A673 (cell line): ENCODE results near the gene PPP1R3F. TPM values are rescaled to one million over a fixed set of nuclear protein-coding genes. Genes with fewer than 3 reads are reported as not detected.
"Not testable (repeated sequence)": the region's sequence is repeated elsewhere in the genome, so short reads cannot be mapped to it uniquely, and the experiment has no call there.

Experiments
- BruUV-seq: library from RNA; stranded (reverse); fragments of 400-500 nt; replicated peaks from 2 replicates; lab custom pipeline; 2021; lab: Mats Ljungman, UMichigan
- CTCF ChIA-PET: fragments of 300-600 bp; sonication (Branson Sonifier 250); formaldehyde crosslinking; loops from one replicate; lab custom pipeline; 2022; ENCODE audit warnings: antibody characterized with exemption; lab: Charles Lee
- POLR2A ChIA-PET: fragments of 300-600 bp; sonication (Branson Sonifier 250); formaldehyde crosslinking; loops from one replicate; lab custom pipeline; 2022; ENCODE audit warnings: antibody characterized with exemption; ENCODE audit not compliant: low non-redundant PET; lab: Charles Lee
- DNase-seq: peaks from one replicate; pipeline ENCODE4 v3.0.0-alpha.2; 2015; ENCODE audit warnings: low spot score
- H3K27ac ChIP-seq: fragments of 200-600 bp; sonication (generic); 2 replicates; pipeline ENCODE4 v1.5.1; 2016; ENCODE audit warnings: mixed run types, low read depth, mild to moderate bottlenecking, mixed read lengths, antibody characterized with exemption, low read length; ENCODE audit not compliant: poor library complexity, severe bottlenecking
- H3K27me3 ChIP-seq: fragments of 200-600 bp; sonication (generic); replicated peaks from 2 replicates; pipeline ENCODE4 v1.6.1; 2017; ENCODE audit warnings: mixed run types, low read depth, mild to moderate bottlenecking, mixed read lengths, antibody characterized with exemption, low read length; ENCODE audit not compliant: insufficient read depth, poor library complexity
- H3K36me3 ChIP-seq: fragments of 200-600 bp; sonication (generic); 2 replicates; pipeline ENCODE4 v1.6.1; 2016; ENCODE audit warnings: mixed run types, mild to moderate bottlenecking, mixed read lengths, antibody characterized with exemption, low read length; ENCODE audit not compliant: insufficient read depth, poor library complexity, severe bottlenecking
- H3K4me1 ChIP-seq: fragments of 200-600 bp; sonication (generic); 2 replicates; pipeline ENCODE4 v1.6.1; 2017; ENCODE audit warnings: mixed run types, mild to moderate bottlenecking, mixed read lengths, antibody characterized with exemption, low read length; ENCODE audit not compliant: insufficient read depth, poor library complexity, severe bottlenecking
- H3K4me3 ChIP-seq: fragments of 200-600 bp; sonication (generic); 2 replicates; pipeline ENCODE4 v1.5.1; 2016; ENCODE audit warnings: low read depth, mixed run types, mild to moderate bottlenecking, mixed read lengths, low read length; ENCODE audit not compliant: poor library complexity, severe bottlenecking
- H3K9me3 ChIP-seq: fragments of 200-600 bp; sonication (generic); 2 replicates; pipeline ENCODE4 v1.6.1; 2016; ENCODE audit warnings: mixed run types, low read depth, mild to moderate bottlenecking, mixed read lengths, antibody characterized with exemption, low read length; ENCODE audit not compliant: poor library complexity, severe bottlenecking
- EZH2 ChIP-seq: fragments of 200-600 bp; sonication (generic); IDR thresholded peaks from 2 replicates; pipeline ENCODE4 v1.6.1; 2017; ENCODE audit warnings: borderline replicate concordance, low read depth, mild to moderate bottlenecking, mixed read lengths, antibody characterized with exemption, low read length; ENCODE audit not compliant: poor library complexity, severe bottlenecking
- intact Hi-C: fragments of 100-400 bp; cut with micrococcal nuclease; formaldehyde crosslinking; loops from one replicate; pipeline ENCODE4 v1.10.0; 2022; ENCODE audit not compliant: unreplicated experiment
- total RNA-seq: library from RNA; stranded (reverse); gene quantifications from 2 replicates; pipeline ENCODE4 v1.2.3, GENCODE V29; 2021
- TF ChIP-seq, protein P1 (sequence below): fragments of 300-800, 200-600 bp; sonication (generic); conservative IDR thresholded peaks from 2 replicates; pipeline ENCODE4 v1.5.1; 2017; ENCODE audit warnings: low read depth, mild to moderate bottlenecking, antibody characterized with exemption, low read length, moderate library complexity, mixed read lengths

The PPP1R3F gene
- total RNA-seq, 1 experiment from 2014 or later = 12.3 TPM

GRCh38 chrX:49316085-49316484 lies 46.5 kb downstream of the PPP1R3F start:
- DNase-seq = no peak
- BruUV-seq = no TSS peak
- Histone ChIP-seq H3K27me3 (no peaks in the 10 kb centered on the region), H3K4me1 (no peaks in the 10 kb centered on the region), H3K36me3 (no peaks in the 10 kb centered on the region), H3K27ac (no peak overlapping the region), H3K4me3 (no peak overlapping the region), H3K9me3 (no peaks in the 10 kb centered on the region)
- TF ChIP-seq, protein P1, sequence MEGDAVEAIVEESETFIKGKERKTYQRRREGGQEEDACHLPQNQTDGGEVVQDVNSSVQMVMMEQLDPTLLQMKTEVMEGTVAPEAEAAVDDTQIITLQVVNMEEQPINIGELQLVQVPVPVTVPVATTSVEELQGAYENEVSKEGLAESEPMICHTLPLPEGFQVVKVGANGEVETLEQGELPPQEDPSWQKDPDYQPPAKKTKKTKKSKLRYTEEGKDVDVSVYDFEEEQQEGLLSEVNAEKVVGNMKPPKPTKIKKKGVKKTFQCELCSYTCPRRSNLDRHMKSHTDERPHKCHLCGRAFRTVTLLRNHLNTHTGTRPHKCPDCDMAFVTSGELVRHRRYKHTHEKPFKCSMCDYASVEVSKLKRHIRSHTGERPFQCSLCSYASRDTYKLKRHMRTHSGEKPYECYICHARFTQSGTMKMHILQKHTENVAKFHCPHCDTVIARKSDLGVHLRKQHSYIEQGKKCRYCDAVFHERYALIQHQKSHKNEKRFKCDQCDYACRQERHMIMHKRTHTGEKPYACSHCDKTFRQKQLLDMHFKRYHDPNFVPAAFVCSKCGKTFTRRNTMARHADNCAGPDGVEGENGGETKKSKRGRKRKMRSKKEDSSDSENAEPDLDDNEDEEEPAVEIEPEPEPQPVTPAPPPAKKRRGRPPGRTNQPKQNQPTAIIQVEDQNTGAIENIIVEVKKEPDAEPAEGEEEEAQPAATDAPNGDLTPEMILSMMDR = no peak
- TF ChIP-seq EZH2 = no peak
- ChIA-PET POLR2A (no interaction called here), CTCF (no interaction called here)
- intact Hi-C loops = no loop called here

DNA sequence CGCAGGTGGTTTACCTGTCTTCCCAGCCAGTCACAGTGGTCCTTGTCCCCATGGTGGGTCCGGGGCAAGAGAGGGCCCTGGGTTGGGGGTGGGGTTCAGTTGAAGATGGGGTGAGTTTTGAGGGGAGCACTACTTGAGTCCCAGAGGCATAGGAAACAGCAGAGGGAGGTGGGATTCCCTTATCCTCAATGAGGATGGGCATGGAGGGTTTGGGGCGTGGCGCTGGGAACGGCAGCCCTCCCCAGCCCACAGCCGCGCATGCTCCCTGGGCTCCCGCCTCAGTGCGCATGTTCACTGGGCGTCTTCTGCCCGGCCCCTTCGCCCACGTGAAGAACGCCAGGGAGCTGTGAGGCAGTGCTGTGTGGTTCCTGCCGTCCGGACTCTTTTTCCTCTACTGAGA lies 52.1 kb downstream of the PPP1R3F start, which contains the start of gene GAGE12J:
Gene GAGE12J (plus strand): TSS at position 301 of the 400 bp plus-strand sequence. CDS start 1,157 bp downstream, outside the sequence.
- BruUV-seq, intact Hi-C loops, H3K9me3 ChIP-seq, H3K36me3 ChIP-seq, POLR2A ChIA-PET, H3K4me3 ChIP-seq, H3K4me1 ChIP-seq, H3K27ac ChIP-seq, H3K27me3 ChIP-seq, CTCF ChIA-PET, DNase-seq: not testable (repeated sequence)

DNA sequence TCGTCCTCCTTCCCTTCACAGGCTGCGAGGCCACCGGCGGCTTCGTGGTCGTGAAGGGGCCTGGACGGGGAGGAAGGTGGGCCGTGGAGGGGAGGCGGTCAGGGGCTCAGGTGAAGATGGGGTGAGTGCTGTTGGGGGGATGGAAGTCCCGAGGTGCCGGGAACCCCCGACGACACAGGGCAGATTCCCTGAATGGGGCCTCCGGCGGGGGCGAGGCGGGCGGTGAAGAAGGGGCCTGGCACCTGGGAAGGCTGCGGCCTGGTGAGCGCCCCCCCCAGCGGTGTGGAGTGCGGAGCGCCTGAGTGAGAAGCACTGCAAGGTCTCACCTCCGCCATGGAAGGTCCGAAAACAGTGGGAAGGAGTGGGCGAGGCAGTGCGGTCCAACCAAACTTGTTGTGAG lies 52.7 kb downstream of the PPP1R3F start:
- H3K27me3 ChIP-seq, H3K4me3 ChIP-seq, POLR2A ChIA-PET, H3K27ac ChIP-seq, intact Hi-C loops, H3K9me3 ChIP-seq, DNase-seq, CTCF ChIA-PET, BruUV-seq, H3K36me3 ChIP-seq, H3K4me1 ChIP-seq: not testable (repeated sequence)

DNA sequence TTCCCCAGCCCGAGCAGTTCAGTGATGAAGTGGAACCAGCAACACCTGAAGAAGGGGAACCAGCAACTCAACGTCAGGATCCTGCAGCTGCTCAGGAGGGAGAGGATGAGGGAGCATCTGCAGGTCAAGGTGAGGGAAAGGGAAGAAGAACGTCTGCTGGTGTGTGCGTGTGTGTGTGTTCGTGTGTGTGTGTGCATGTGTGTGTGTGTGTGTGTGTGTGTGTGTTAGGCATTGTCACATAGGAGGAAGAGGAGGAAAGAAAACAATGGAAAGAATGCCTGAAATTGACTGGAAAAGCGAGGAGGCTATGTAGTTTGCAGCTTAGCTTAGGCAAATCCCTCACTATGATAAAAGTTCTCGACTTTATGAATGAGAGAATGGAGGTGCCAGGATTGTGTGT lies 54.1 kb downstream of the PPP1R3F start:
- H3K9me3 ChIP-seq, H3K27me3 ChIP-seq, H3K4me1 ChIP-seq, H3K27ac ChIP-seq, BruUV-seq, POLR2A ChIA-PET, H3K4me3 ChIP-seq, CTCF ChIA-PET, H3K36me3 ChIP-seq, intact Hi-C loops, DNase-seq: not testable (repeated sequence)

DNA sequence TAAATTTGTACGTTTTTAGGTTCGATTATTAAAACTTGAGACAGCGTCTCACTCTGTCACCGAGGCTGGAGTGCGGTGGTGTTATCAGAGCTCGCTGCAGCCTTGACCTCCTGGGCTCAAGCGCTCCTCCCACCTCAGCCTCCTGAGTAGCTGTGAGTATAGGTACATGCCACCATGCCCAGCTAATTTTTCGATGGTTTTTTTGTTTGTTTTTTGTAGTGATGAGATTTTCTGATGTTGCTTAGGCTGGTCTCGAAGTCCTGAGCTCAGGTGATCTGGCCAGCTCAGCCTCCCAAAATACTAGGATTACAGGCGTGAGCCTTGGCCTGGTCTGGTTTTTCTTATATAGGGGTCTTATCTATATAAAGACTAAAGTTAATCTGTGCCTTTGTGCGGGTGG lies 60.8 kb downstream of the PPP1R3F start:
- CTCF ChIA-PET, H3K4me3 ChIP-seq, H3K27ac ChIP-seq, DNase-seq, H3K27me3 ChIP-seq, H3K36me3 ChIP-seq, POLR2A ChIA-PET, BruUV-seq, H3K4me1 ChIP-seq, intact Hi-C loops, H3K9me3 ChIP-seq: not testable (repeated sequence)

- H3K9me3 ChIP-seq, H3K36me3 ChIP-seq, POLR2A ChIA-PET, DNase-seq, BruUV-seq, intact Hi-C loops, H3K4me3 ChIP-seq, CTCF ChIA-PET, H3K27me3 ChIP-seq, H3K27ac ChIP-seq, H3K4me1 ChIP-seq: not testable (repeated sequence)
Observed at GRCh38 chrX:49331282-49331681, 61.7 kb downstream of the PPP1R3F start, which contains the start of gene GAGE13. Gene GAGE13 (plus strand): TSS chrX:49331582. CDS start chrX:49332738, 1,156 bp downstream.

DNA sequence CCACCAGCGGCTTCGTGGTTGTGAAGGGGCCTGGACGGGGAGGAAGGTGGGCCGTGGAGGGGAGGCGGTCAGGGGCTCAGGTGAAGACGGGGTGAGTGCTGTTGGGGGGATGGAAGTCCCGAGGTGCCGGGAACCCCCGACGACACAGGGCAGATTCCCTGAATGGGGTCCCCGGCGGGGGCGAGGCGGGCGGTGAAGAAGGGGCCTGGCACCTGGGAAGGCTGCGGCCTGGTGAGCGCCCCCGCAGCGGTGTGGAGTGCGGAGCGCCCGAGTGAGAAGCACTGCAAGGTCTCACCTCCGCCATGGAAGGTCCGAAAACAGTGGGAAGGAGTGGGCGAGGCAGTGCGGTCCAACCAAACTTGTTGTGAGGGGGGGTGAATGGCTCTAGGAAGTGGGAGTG lies 62.2 kb downstream of the PPP1R3F start:
- DNase-seq, CTCF ChIA-PET, POLR2A ChIA-PET: not testable (repeated sequence)

More for the DNA sequence above, 62.2 kb downstream of the PPP1R3F start:
- H3K36me3 ChIP-seq, H3K27me3 ChIP-seq, H3K4me3 ChIP-seq, H3K4me1 ChIP-seq, H3K9me3 ChIP-seq, intact Hi-C loops, H3K27ac ChIP-seq, BruUV-seq: not testable (repeated sequence)
